Measurements from ENCODE around the gene RBMY1D.
"Not testable (repeated sequence)": the region's sequence is repeated elsewhere in the genome, so short reads cannot be mapped to it uniquely, and the experiment has no call there.

The RBMY1D gene

GRCh38 chrY:21894426-21894825 is at the start of gene RBMY1D:
Gene RBMY1D, minus strand, starts transcription at chrY:21894526. Its CDS starts 2,013 bp downstream, at chrY:21892513.
- not testable (repeated sequence) for H3K27ac ChIP-seq (ENCODE audit: low read length); H3K4me3 ChIP-seq (ENCODE audit: low read length); H3K9ac ChIP-seq (ENCODE audit: low read length); H3K9me3 ChIP-seq (ENCODE audit: control insufficient read depth, low read depth, low read length); H3K4me1 ChIP-seq (ENCODE audit: control insufficient read depth, low read depth, low read length); H3K27me3 ChIP-seq (ENCODE audit: control insufficient read depth, insufficient read depth, low read length); H3K36me3 ChIP-seq (ENCODE audit: control insufficient read depth, low read depth, low read length)

GRCh38 chrY:21917932-21918331 is 23.6 kb upstream of the RBMY1D start, which contains the start of gene RBMY1E:
Gene RBMY1E, minus strand, starts transcription at chrY:21918032. Its CDS starts 1,978 bp downstream, at chrY:21916054.
- not testable (repeated sequence) for H3K4me3 ChIP-seq (ENCODE audit: low read length); H3K36me3 ChIP-seq (ENCODE audit: control insufficient read depth, low read depth, low read length); H3K4me1 ChIP-seq (ENCODE audit: control insufficient read depth, low read depth, low read length); H3K27me3 ChIP-seq (ENCODE audit: control insufficient read depth, insufficient read depth, low read length); H3K27ac ChIP-seq (ENCODE audit: low read length); H3K9ac ChIP-seq (ENCODE audit: low read length); H3K9me3 ChIP-seq (ENCODE audit: control insufficient read depth, low read depth, low read length)

DNA sequence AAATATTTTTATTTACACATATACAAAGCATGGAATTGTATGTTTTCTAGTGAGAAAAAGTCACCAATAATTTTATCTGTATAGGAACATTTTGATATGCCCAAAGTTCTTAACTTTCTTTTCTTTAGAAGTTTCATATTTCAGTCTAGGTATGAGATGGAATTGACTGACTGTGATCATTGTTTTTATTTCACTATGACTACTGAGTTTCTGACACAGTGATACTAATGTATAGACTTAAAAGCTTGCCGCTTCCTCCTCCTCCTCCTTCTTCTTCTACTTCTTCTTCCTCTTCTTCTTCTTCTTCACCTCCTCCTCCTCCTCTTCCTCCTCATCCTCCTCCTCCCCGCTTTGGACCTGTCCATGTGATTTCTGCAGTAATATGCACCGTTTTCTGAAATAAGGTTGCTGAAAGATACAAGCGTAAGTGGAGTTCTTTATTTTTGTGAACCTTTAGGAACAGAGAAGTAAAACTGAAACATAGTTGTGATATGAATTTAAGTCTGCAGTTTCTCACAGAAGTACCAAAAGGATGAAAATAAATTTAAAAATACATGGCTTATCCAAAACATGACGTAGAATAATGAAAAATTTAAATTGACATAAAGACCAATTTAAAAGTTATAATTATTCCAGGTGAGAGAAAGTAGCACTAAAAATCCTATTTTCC is 24.8 kb downstream of the RBMY1D start:
- H3K36me3 ChIP-seq (ENCODE audit: control insufficient read depth, low read depth, low read length), result not testable (repeated sequence)

DNA sequence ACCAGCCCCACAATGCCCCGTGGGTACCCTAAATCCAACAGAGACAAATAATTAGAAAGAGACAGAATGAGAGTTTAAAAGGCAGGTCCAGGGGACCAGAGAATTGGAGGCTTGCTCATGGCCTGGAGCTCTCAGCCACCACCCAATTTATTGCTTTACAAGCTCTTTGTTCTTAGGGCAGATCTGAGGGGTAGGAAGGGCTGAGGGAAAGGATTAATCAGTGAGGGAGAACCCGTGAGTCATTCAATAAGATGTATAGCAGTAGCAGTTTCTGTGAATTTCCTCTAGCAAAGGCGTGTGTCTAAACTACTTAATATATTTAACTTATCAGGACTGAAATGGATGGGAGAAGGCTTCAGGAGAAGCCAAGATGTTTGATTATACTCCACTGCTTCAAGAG is 48.8 kb downstream of the RBMY1D start:
- H3K27me3 ChIP-seq (ENCODE audit: control insufficient read depth, insufficient read depth, low read length), result no peaks in the 10 kb centered on the region
- no peaks in the 10 kb centered on the region for H3K9me3 ChIP-seq (ENCODE audit: control insufficient read depth, low read depth, low read length)
- H3K4me1 ChIP-seq (ENCODE audit: control insufficient read depth, low read depth, low read length), result no peaks in the 10 kb centered on the region
- H3K9ac ChIP-seq (ENCODE audit: low read length), result no peak overlapping the region
- H3K27ac ChIP-seq (ENCODE audit: low read length), result no peak overlapping the region
- H3K36me3 ChIP-seq (ENCODE audit: control insufficient read depth, low read depth, low read length), result no peaks in the 10 kb centered on the region
- no peak overlapping the region for H3K4me3 ChIP-seq (ENCODE audit: low read length)

More for the DNA sequence above, 24.8 kb downstream of the RBMY1D start:
- H3K9ac ChIP-seq (ENCODE audit: low read length); H3K9me3 ChIP-seq (ENCODE audit: control insufficient read depth, low read depth, low read length); H3K27me3 ChIP-seq (ENCODE audit: control insufficient read depth, insufficient read depth, low read length); H3K4me1 ChIP-seq (ENCODE audit: control insufficient read depth, low read depth, low read length); H3K4me3 ChIP-seq (ENCODE audit: low read length); H3K27ac ChIP-seq (ENCODE audit: low read length): not testable (repeated sequence)

GRCh38 chrY:21842090-21842489 is 52.2 kb downstream of the RBMY1D start:
- Histone ChIP-seq H3K36me3 (ENCODE audit: control insufficient read depth, low read depth, low read length) (no peaks in the 10 kb centered on the region), H3K4me3 (ENCODE audit: low read length) (no peak overlapping the region), H3K27me3 (ENCODE audit: control insufficient read depth, insufficient read depth, low read length) (no peaks in the 10 kb centered on the region), H3K4me1 (ENCODE audit: control insufficient read depth, low read depth, low read length) (no peaks in the 10 kb centered on the region), H3K9me3 (ENCODE audit: control insufficient read depth, low read depth, low read length) (no peaks in the 10 kb centered on the region), H3K9ac (ENCODE audit: low read length) (no peak overlapping the region), H3K27ac (ENCODE audit: low read length) (no peak overlapping the region)

GRCh38 chrY:21839489-21839888 is 54.8 kb downstream of the RBMY1D start:
- Histone ChIP-seq H3K27me3 (ENCODE audit: control insufficient read depth, insufficient read depth, low read length) (no peaks in the 10 kb centered on the region), H3K36me3 (ENCODE audit: control insufficient read depth, low read depth, low read length) (no peaks in the 10 kb centered on the region), H3K9ac (ENCODE audit: low read length) (no peak overlapping the region), H3K27ac (ENCODE audit: low read length) (no peak overlapping the region), H3K4me1 (ENCODE audit: control insufficient read depth, low read depth, low read length) (no peaks in the 10 kb centered on the region), H3K4me3 (ENCODE audit: low read length) (no peak overlapping the region), H3K9me3 (ENCODE audit: control insufficient read depth, low read depth, low read length) (no peaks in the 10 kb centered on the region)

DNA sequence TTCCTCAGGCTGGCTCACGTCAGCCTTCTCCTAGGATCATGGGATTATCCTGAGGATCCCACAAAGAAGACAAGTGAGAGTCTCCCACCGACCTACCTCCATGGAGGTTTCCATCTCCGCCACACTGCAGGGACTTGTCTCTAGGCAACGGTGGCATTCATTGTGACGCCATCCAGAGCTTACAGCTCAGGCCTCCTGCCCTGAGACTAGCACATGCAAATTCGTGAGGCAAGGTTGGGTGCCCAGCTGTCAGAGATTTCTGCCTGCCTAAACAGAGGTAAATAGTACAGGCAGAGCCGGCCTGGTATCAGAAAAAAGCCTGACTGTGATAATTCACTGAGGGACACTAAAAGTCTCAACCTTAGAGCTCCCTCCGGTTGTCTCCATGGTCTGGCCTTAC is 58.0 kb downstream of the RBMY1D start:
- Histone ChIP-seq H3K9ac (ENCODE audit: low read length) (no peak overlapping the region), H3K27ac (ENCODE audit: low read length) (no peak overlapping the region), H3K36me3 (ENCODE audit: control insufficient read depth, low read depth, low read length) (no peaks in the 10 kb centered on the region), H3K27me3 (ENCODE audit: control insufficient read depth, insufficient read depth, low read length) (no peaks in the 10 kb centered on the region), H3K4me1 (ENCODE audit: control insufficient read depth, low read depth, low read length) (no peaks in the 10 kb centered on the region), H3K4me3 (ENCODE audit: low read length) (no peak overlapping the region), H3K9me3 (ENCODE audit: control insufficient read depth, low read depth, low read length) (no peaks in the 10 kb centered on the region)

DNA sequence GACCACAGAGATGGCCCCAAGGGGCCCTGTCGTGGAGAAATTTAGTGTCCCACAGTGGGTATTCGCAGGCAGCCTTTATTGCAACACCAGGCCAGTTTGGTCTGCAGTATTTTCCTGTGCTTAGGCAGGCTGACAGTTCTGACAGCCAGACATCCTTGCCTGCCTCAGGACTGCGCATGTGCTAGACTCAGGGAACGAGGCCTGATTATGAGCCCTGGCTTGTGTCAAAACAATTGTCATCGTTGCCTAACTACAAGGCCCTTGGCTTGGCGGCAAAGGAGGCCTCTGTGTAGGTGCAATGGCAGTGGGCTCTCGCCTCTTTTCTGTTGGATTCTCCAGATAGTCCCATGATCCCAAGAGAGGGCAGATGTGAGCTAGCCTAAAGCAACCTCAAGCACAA is 59.3 kb downstream of the RBMY1D start:
- Histone ChIP-seq H3K36me3 (ENCODE audit: control insufficient read depth, low read depth, low read length) (no peaks in the 10 kb centered on the region), H3K27ac (ENCODE audit: low read length) (no peak overlapping the region), H3K9ac (ENCODE audit: low read length) (no peak overlapping the region), H3K4me1 (ENCODE audit: control insufficient read depth, low read depth, low read length) (no peaks in the 10 kb centered on the region), H3K9me3 (ENCODE audit: control insufficient read depth, low read depth, low read length) (no peaks in the 10 kb centered on the region), H3K4me3 (ENCODE audit: low read length) (no peak overlapping the region), H3K27me3 (ENCODE audit: control insufficient read depth, insufficient read depth, low read length) (no peaks in the 10 kb centered on the region)

Measured in iPS-18a (cell line).